Measurements from ENCODE around the gene ANKRD63. TPM values are rescaled to one million over a fixed set of nuclear protein-coding genes. Genes with fewer than 3 reads are reported as not detected.

Gene ANKRD63
- total and polyA plus RNA-seq, 2 of the 8 experiments (the other 6 are each of a cell fraction or from before 2014, with no cell fraction given): 0.18 to 0.26 TPM

DNA sequence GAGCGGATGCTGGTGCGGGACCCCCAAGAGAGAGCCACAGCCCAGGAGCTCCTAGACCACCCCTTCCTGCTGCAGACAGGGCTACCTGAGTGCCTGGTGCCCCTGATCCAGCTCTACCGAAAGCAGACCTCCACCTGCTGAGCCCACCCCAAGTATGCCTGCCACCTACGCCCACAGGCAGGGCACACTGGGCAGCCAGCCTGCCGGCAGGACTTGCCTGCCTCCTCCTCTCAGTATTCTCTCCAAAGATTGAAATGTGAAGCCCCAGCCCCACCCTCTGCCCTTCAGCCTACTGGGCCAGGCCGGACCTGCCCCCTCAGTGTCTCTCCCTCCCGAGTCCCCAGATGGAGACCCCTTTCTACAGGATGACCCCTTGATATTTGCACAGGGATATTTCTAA lies 6.9 kb downstream of the ANKRD63 start (continued):
- TF ChIP-seq JUND (IDR thresholded peaks at IDR 0.05; ENCODE audit: low read length): no peak
- TF ChIP-seq KDM4A (IDR thresholded peaks at IDR 0.05; ENCODE audit: low read depth, low read length, severe bottlenecking): no peak
- TF ChIP-seq, protein P1, sequence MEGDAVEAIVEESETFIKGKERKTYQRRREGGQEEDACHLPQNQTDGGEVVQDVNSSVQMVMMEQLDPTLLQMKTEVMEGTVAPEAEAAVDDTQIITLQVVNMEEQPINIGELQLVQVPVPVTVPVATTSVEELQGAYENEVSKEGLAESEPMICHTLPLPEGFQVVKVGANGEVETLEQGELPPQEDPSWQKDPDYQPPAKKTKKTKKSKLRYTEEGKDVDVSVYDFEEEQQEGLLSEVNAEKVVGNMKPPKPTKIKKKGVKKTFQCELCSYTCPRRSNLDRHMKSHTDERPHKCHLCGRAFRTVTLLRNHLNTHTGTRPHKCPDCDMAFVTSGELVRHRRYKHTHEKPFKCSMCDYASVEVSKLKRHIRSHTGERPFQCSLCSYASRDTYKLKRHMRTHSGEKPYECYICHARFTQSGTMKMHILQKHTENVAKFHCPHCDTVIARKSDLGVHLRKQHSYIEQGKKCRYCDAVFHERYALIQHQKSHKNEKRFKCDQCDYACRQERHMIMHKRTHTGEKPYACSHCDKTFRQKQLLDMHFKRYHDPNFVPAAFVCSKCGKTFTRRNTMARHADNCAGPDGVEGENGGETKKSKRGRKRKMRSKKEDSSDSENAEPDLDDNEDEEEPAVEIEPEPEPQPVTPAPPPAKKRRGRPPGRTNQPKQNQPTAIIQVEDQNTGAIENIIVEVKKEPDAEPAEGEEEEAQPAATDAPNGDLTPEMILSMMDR (IDR thresholded peaks at IDR 0.05; ENCODE audit: control extremely low read depth in 1 of 3, insufficient read depth in 1 of 3, low read depth in 1 of 3, low read length in 3 of 3): no peak
- TF ChIP-seq, protein P2, sequence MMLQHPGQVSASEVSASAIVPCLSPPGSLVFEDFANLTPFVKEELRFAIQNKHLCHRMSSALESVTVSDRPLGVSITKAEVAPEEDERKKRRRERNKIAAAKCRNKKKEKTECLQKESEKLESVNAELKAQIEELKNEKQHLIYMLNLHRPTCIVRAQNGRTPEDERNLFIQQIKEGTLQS (IDR thresholded peaks at IDR 0.05; ENCODE audit: insufficient read depth, low read depth, low read length): no peak
- no peak for TF ChIP-seq SIRT6 (IDR thresholded peaks at IDR 0.05; ENCODE audit: low read length)

All from H1 (cell line).